HCT116 (cell line): Measurements from ENCODE around the gene NEK7. TPM values are rescaled to one million over a fixed set of nuclear protein-coding genes. Genes with fewer than 3 reads are reported as not detected.

Experiments
- ATAC-seq: fragments of 200-7000 bp; cut with Tn5 transposase; 2 replicates; pipeline ENCODE4 v1.9.1; 2020; ENCODE audit warnings: mild to moderate bottlenecking, moderate library complexity
- BruUV-seq: library from RNA; stranded (reverse); fragments of 400-500 nt; replicated peaks from 2 replicates; lab custom pipeline; 2021; lab: Mats Ljungman, UMichigan
- CTCF ChIA-PET: fragments of 300-600 bp; sonication (Branson Sonifier 250); formaldehyde crosslinking; loops from one replicate; lab custom pipeline; 2021; ENCODE audit warnings: antibody characterized with exemption; lab: Charles Lee
- POLR2A ChIA-PET: fragments of 300-600, 350-600 bp; sonication (Branson Sonifier 250); formaldehyde crosslinking; loops from one replicate; lab custom pipeline; 2021; ENCODE audit warnings: antibody characterized with exemption; lab: Charles Lee
- RAD21 ChIA-PET, 2 experiments: fragments of 300-600 bp; sonication (Branson Sonifier 250); formaldehyde crosslinking; loops; one replicate each; lab custom pipeline; 2023; ENCODE audit warnings: low total read pairs in 2 of 2; ENCODE audit not compliant: uncharacterized antibody in 2 of 2, unreplicated experiment in 2 of 2, low non-redundant PET in 1 of 2; lab: Charles Lee
- DNase-seq: peaks from one replicate; pipeline ENCODE4 v3.0.0-alpha.2; 2010; ENCODE audit warnings: low read depth, low spot score
- H2AFZ ChIP-seq: fragments of 200-600 bp; shearing (Covaris generic), sonication (generic); 2 replicates; pipeline ENCODE4 v1.6.1; 2017; ENCODE audit warnings: low read depth, mixed run types, mixed read lengths, antibody characterized with exemption, low read length; ENCODE audit not compliant: poor library complexity, severe bottlenecking
- H3K27ac ChIP-seq: 2 replicates; pipeline ENCODE4 v1.5.1; 2012; ENCODE audit warnings: low read depth, low read length
- H3K27me3 ChIP-seq: fragments of 200-600 bp; sonication (generic); 2 replicates; pipeline ENCODE4 v1.6.1; 2016; ENCODE audit warnings: mixed run types, low read length, mixed read lengths; ENCODE audit not compliant: insufficient read depth
- H3K36me3 ChIP-seq, 2 experiments: fragments of 200-500 bp in 1 of 2; fragments of 200-600 bp in 1 of 2; sonication (Bioruptor generic) in 1 of 2; sonication (generic) in 1 of 2; 2 replicates each; pipeline versions ENCODE4 v1.5.1 to v1.6.1; 2014 to 2016; ENCODE audit warnings: low read length in 2 of 2, inconsistent platforms in 1 of 2, mixed read lengths in 1 of 2, mixed run types in 1 of 2; ENCODE audit not compliant: insufficient read depth in 2 of 2, control insufficient read depth in 1 of 2
- H3K4me1 ChIP-seq, 2 experiments: fragments of 200-600 bp in 1 of 2; sonication (generic) in 1 of 2; 2 replicates each; pipeline versions ENCODE4 v1.5.1 to v1.6.1; 2012 to 2017; ENCODE audit warnings: low read length in 2 of 2, inconsistent platforms in 1 of 2, mild to moderate bottlenecking in 1 of 2, mixed read lengths in 1 of 2, mixed run types in 1 of 2, moderate library complexity in 1 of 2; ENCODE audit not compliant: insufficient read depth in 2 of 2, control insufficient read depth in 1 of 2
- H3K4me2 ChIP-seq: fragments of 200-600 bp; sonication (generic); 2 replicates; pipeline ENCODE4 v1.6.1; 2017; ENCODE audit warnings: mixed run types, low read length, mixed read lengths
- H3K4me3 ChIP-seq, 2 experiments: fragments of 200-600 bp in 1 of 2; sonication (generic) in 1 of 2; replicated peaks in 1 of 2; 2 replicates each; pipeline ENCODE4 v1.5.1; 2011 to 2016; ENCODE audit warnings: low read length in 2 of 2, control low read depth in 1 of 2, low read depth in 1 of 2, mild to moderate bottlenecking in 1 of 2, mixed read lengths in 1 of 2, mixed run types in 1 of 2
- H3K79me2 ChIP-seq: fragments of 200-600 bp; sonication (generic); 2 replicates; pipeline ENCODE4 v1.6.1; 2017; ENCODE audit warnings: mild to moderate bottlenecking, mixed run types, low read length, moderate library complexity, mixed read lengths; ENCODE audit not compliant: insufficient read depth
- H3K9ac ChIP-seq: fragments of 200-600 bp; sonication (generic); 2 replicates; pipeline ENCODE4 v1.6.1; 2016; ENCODE audit warnings: low read length, mixed read lengths
- H3K9me2 ChIP-seq: fragments of 200-600 bp; sonication (generic), shearing (Covaris generic); 2 replicates; pipeline ENCODE4 v1.6.1; 2017; ENCODE audit warnings: mixed run types, mild to moderate bottlenecking, moderate library complexity; ENCODE audit not compliant: insufficient read depth
- H3K9me3 ChIP-seq, 2 experiments: fragments of 200-500 bp in 1 of 2; fragments of 200-600 bp in 1 of 2; sonication (Bioruptor generic) in 1 of 2; sonication (generic) in 1 of 2; 2 replicates each; pipeline ENCODE4 v1.6.1; 2014 to 2017; ENCODE audit warnings: low read length in 2 of 2, mixed read lengths in 2 of 2, inconsistent platforms in 1 of 2, low read depth in 1 of 2, mild to moderate bottlenecking in 1 of 2, mixed run types in 1 of 2, moderate library complexity in 1 of 2; ENCODE audit not compliant: control insufficient read depth in 1 of 2, insufficient read depth in 1 of 2
- H4K20me1 ChIP-seq: fragments of 200-600 bp; sonication (generic), shearing (Covaris generic); 2 replicates; pipeline ENCODE4 v1.6.1; 2017; ENCODE audit warnings: mixed run types, mild to moderate bottlenecking, moderate library complexity; ENCODE audit not compliant: insufficient read depth
- CEBPB ChIP-seq: IDR thresholded peaks from 2 replicates; pipeline ENCODE4 v1.6.1; 2012; ENCODE audit warnings: low read depth
- ELF1 ChIP-seq: IDR thresholded peaks from 2 replicates; pipeline ENCODE4 v1.6.1; 2012; ENCODE audit warnings: low read depth, borderline replicate concordance
- FOSL1 ChIP-seq: IDR thresholded peaks from 2 replicates; pipeline ENCODE4 v1.6.1; 2012; ENCODE audit warnings: low read depth
- JUND ChIP-seq: IDR thresholded peaks from 2 replicates; pipeline ENCODE4 v1.6.1; 2012
- POLR2AphosphoS5 ChIP-seq: IDR thresholded peaks from 2 replicates; pipeline ENCODE4 v1.6.1; 2011; ENCODE audit warnings: mild to moderate bottlenecking, low read depth, low read length, moderate library complexity
- RAD21 ChIP-seq: IDR thresholded peaks from 2 replicates; pipeline ENCODE4 v1.6.1; 2012; ENCODE audit warnings: low read depth, mild to moderate bottlenecking
- SIN3A ChIP-seq: IDR thresholded peaks from 2 replicates; pipeline ENCODE4 v1.6.1; 2012; ENCODE audit warnings: low read depth
- SRF ChIP-seq: IDR thresholded peaks from 2 replicates; pipeline ENCODE4 v1.6.1; 2012; ENCODE audit warnings: low read depth
- YY1 ChIP-seq: IDR thresholded peaks from 2 replicates; pipeline ENCODE4 v1.6.1; 2011; ENCODE audit warnings: low read length, low read depth, moderate library complexity, mild to moderate bottlenecking; ENCODE audit not compliant: insufficient replicate concordance; ENCODE audit errors: extremely low read depth
- ZFX ChIP-seq: fragments of 450-650 bp; IDR thresholded peaks from 2 replicates; pipeline ENCODE4 v1.6.1; 2017
- intact Hi-C: fragments of 100-400 bp; cut with micrococcal nuclease; formaldehyde crosslinking; loops from 2 replicates; pipeline ENCODE4 v1.10.0; 2022
- total RNA-seq: library from RNA; stranded (reverse); gene quantifications from one replicate; pipeline ENCODE4 v1.2.1, GENCODE V29; 2021; ENCODE audit not compliant: unreplicated experiment
- TF ChIP-seq, protein P1 (sequence below): IDR thresholded peaks from 2 replicates; pipeline ENCODE4 v1.6.1; 2012
- TF ChIP-seq, protein P2 (sequence below): IDR thresholded peaks from 2 replicates; pipeline ENCODE4 v1.6.1; 2012; ENCODE audit warnings: low read depth
- TF ChIP-seq, protein P3 (sequence below): IDR thresholded peaks from 2 replicates; pipeline ENCODE4 v1.6.1; 2012
- TF ChIP-seq, protein P4 (sequence below), 3 experiments: fragments of 200-600 bp in 1 of 3; sonication (generic) in 1 of 3; IDR thresholded peaks in 2 of 3; conservative IDR thresholded peaks in 1 of 3; 2 replicates each; pipeline ENCODE4 v1.5.1; 2012 to 2017; ENCODE audit warnings: low read depth in 2 of 3, low read length in 2 of 3, antibody characterized with exemption in 1 of 3, borderline replicate concordance in 1 of 3, control low read depth in 1 of 3, mild to moderate bottlenecking in 1 of 3, mixed read lengths in 1 of 3, mixed run types in 1 of 3, moderate library complexity in 1 of 3; ENCODE audit not compliant: insufficient read depth in 1 of 3

NEK7 gene
- total RNA-seq, 1 experiment from 2014 or later, result 33.0 TPM

DNA sequence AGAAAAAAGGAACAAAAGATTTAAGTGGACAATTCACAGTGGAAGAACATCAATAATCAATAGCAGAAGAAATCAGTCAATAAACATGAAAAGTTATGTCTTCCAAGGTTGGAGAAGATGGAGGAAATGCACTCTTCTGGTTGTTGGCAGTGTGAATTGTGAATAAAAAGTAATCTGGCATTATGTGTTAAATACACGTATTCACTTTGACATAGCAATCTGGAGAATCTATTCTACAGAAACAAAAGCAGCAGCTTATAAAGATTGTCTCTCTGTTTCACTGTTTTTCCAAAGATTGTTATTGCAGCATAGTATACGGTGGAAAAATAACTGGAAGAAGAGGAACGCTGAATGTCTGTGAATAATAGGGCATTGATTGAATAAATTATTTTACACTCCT, 169.4 kb downstream of the NEK7 start:
- DNase-seq, result no peak
- Histone ChIP-seq H3K4me1 (no peaks in the 10 kb centered on the region), H3K27ac (no peak overlapping the region), H3K36me3 (no peaks in the 10 kb centered on the region), H2AFZ (no peak overlapping the region), H3K9ac (no peak overlapping the region), H4K20me1 (no peaks in the 10 kb centered on the region), H3K4me2 (no peak overlapping the region), H3K9me2 (no peaks in the 10 kb centered on the region), H3K4me3 (no peak overlapping the region), H3K9me3 (no peaks in the 10 kb centered on the region), H3K27me3 (no peaks in the 10 kb centered on the region), H3K79me2 (no peaks in the 10 kb centered on the region)
- intact Hi-C loops, result no loop called here
- ATAC-seq, result no peak
- ChIA-PET CTCF (no interaction called here), RAD21 (no interaction called here), POLR2A (no interaction called here)
- no peak for TF ChIP-seq SRF
- TF ChIP-seq, protein P1, sequence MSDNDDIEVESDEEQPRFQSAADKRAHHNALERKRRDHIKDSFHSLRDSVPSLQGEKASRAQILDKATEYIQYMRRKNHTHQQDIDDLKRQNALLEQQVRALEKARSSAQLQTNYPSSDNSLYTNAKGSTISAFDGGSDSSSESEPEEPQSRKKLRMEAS, result no peak
- TF ChIP-seq, protein P2, sequence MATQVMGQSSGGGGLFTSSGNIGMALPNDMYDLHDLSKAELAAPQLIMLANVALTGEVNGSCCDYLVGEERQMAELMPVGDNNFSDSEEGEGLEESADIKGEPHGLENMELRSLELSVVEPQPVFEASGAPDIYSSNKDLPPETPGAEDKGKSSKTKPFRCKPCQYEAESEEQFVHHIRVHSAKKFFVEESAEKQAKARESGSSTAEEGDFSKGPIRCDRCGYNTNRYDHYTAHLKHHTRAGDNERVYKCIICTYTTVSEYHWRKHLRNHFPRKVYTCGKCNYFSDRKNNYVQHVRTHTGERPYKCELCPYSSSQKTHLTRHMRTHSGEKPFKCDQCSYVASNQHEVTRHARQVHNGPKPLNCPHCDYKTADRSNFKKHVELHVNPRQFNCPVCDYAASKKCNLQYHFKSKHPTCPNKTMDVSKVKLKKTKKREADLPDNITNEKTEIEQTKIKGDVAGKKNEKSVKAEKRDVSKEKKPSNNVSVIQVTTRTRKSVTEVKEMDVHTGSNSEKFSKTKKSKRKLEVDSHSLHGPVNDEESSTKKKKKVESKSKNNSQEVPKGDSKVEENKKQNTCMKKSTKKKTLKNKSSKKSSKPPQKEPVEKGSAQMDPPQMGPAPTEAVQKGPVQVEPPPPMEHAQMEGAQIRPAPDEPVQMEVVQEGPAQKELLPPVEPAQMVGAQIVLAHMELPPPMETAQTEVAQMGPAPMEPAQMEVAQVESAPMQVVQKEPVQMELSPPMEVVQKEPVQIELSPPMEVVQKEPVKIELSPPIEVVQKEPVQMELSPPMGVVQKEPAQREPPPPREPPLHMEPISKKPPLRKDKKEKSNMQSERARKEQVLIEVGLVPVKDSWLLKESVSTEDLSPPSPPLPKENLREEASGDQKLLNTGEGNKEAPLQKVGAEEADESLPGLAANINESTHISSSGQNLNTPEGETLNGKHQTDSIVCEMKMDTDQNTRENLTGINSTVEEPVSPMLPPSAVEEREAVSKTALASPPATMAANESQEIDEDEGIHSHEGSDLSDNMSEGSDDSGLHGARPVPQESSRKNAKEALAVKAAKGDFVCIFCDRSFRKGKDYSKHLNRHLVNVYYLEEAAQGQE, result no peak
- no peak for TF ChIP-seq POLR2AphosphoS5
- no peak for TF ChIP-seq CEBPB
- TF ChIP-seq, protein P3, sequence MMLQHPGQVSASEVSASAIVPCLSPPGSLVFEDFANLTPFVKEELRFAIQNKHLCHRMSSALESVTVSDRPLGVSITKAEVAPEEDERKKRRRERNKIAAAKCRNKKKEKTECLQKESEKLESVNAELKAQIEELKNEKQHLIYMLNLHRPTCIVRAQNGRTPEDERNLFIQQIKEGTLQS, result no peak
- no peak for TF ChIP-seq RAD21
- TF ChIP-seq YY1, result no peak
- no peak for TF ChIP-seq ELF1
- no peak for TF ChIP-seq SIN3A
- TF ChIP-seq JUND, result no peak
- TF ChIP-seq FOSL1, result no peak
- TF ChIP-seq ZFX, result no peak
- TF ChIP-seq, protein P4, sequence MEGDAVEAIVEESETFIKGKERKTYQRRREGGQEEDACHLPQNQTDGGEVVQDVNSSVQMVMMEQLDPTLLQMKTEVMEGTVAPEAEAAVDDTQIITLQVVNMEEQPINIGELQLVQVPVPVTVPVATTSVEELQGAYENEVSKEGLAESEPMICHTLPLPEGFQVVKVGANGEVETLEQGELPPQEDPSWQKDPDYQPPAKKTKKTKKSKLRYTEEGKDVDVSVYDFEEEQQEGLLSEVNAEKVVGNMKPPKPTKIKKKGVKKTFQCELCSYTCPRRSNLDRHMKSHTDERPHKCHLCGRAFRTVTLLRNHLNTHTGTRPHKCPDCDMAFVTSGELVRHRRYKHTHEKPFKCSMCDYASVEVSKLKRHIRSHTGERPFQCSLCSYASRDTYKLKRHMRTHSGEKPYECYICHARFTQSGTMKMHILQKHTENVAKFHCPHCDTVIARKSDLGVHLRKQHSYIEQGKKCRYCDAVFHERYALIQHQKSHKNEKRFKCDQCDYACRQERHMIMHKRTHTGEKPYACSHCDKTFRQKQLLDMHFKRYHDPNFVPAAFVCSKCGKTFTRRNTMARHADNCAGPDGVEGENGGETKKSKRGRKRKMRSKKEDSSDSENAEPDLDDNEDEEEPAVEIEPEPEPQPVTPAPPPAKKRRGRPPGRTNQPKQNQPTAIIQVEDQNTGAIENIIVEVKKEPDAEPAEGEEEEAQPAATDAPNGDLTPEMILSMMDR (IDR thresholded peaks at IDR 0.05 in 2 of 3, conservative IDR thresholded peaks at IDR 0.05 in 1 of 3; ENCODE audit: borderline replicate concordance in 1 of 3, insufficient read depth in 1 of 3, low read depth in 2 of 3, low read length in 2 of 3), result no peak
- no TSS peak for BruUV-seq
